GM12891 (cell line): ENCODE measurements around the gene RTL5.

Experiments
- PAX5 ChIP-seq: IDR thresholded peaks from 2 replicates; pipeline ENCODE4 v1.6.1; 2011; ENCODE audit warnings: low read length, moderate library complexity, mild to moderate bottlenecking; ENCODE audit not compliant: insufficient read depth, severe bottlenecking
- POLR2A ChIP-seq: IDR thresholded peaks from 2 replicates; pipeline ENCODE4 v1.6.1; 2011; ENCODE audit warnings: low read depth, low read length, control low read depth
- POLR2AphosphoS5 ChIP-seq: IDR thresholded peaks from 2 replicates; pipeline ENCODE4 v1.6.1; 2011; ENCODE audit warnings: low read depth, low read length, control low read depth
- POU2F2 ChIP-seq: IDR thresholded peaks from 2 replicates; pipeline ENCODE4 v1.6.1; 2011; ENCODE audit warnings: low read depth, mild to moderate bottlenecking, control low read depth, low read length, moderate library complexity
- SPI1 ChIP-seq: IDR thresholded peaks from 2 replicates; pipeline ENCODE4 v1.6.1; 2011; ENCODE audit warnings: low read depth, low read length, control low read depth
- TAF1 ChIP-seq: IDR thresholded peaks from 2 replicates; pipeline ENCODE4 v1.6.1; 2011; ENCODE audit warnings: low read depth, low read length, control low read depth

GRCh38 chrX:72107841-72108595 lies 23.7 kb downstream of the RTL5 start:
- no peak for TF ChIP-seq POLR2AphosphoS5
- no peak for TF ChIP-seq POLR2A
- no peak for TF ChIP-seq TAF1
- TF ChIP-seq SPI1, result no peak
- no peak for TF ChIP-seq PAX5
- no peak for TF ChIP-seq POU2F2
